Transverse colon (tissue), 4 donors: ENCODE data around the gene IPO11. TPM values are rescaled to one million over a fixed set of nuclear protein-coding genes. Genes with fewer than 3 reads are reported as not detected.

Experiments
- DNase-seq: peaks from one replicate; pipeline ENCODE4 v3.0.0-alpha.2; 2019
- H3K27ac ChIP-seq, 4 donors: fragments of 200-600 bp; sonication (generic); 2 replicates each; pipeline ENCODE4 v1.5.1; 2016 to 2018; ENCODE audit warnings: inconsistent platforms in 4 of 4
- H3K27me3 ChIP-seq: fragments of 200-600 bp; sonication (generic); 2 replicates; pipeline ENCODE4 v1.5.1; 2017; ENCODE audit warnings: inconsistent platforms
- H3K36me3 ChIP-seq, 4 donors: fragments of 200-600 bp; sonication (generic); 2 replicates each; pipeline ENCODE4 v1.5.1; 2017 to 2019; ENCODE audit warnings: inconsistent platforms in 4 of 4
- H3K4me1 ChIP-seq, 4 donors: fragments of 200-600 bp; sonication (generic); 2 replicates each; pipeline ENCODE4 v1.5.1; 2017 to 2020; ENCODE audit warnings: inconsistent platforms in 4 of 4
- H3K4me3 ChIP-seq, 4 donors: fragments of 200-600 bp; sonication (generic); 1 replicate in 1 of 4; 2 replicates in 3 of 4; pipeline versions ENCODE4 v1.5.1 to v1.6.1; 2017 to 2019; ENCODE audit warnings: inconsistent platforms in 4 of 4
- H3K9me3 ChIP-seq, 2 donors: fragments of 200-600 bp; sonication (generic); 2 replicates each; pipeline ENCODE4 v1.5.1; 2017 to 2019; ENCODE audit warnings: inconsistent platforms in 2 of 2
- CTCF ChIP-seq, 5 experiments: fragments of 200-600 bp in 3 of 5; fragments of 450-650 bp in 2 of 5; sonication (generic) in 3 of 5; IDR thresholded peaks; 1 replicate in 2 of 5; 2 replicates in 3 of 5; pipeline ENCODE4 v1.5.1; 2016 to 2017; ENCODE audit warnings: antibody characterized with exemption in 5 of 5, inconsistent platforms in 3 of 5, mild to moderate bottlenecking in 2 of 5, moderate library complexity in 1 of 5
- EP300 ChIP-seq: sonication (generic); formaldehyde crosslinking; IDR thresholded peaks from one replicate; pipeline ENCODE4 v1.6.1; 2017; ENCODE audit warnings: antibody characterized with exemption, low read depth
- POLR2A ChIP-seq: fragments of 450-650 bp; IDR thresholded peaks from one replicate; pipeline ENCODE4 v1.6.1; 2016; ENCODE audit warnings: antibody characterized with exemption, mild to moderate bottlenecking, moderate library complexity
- POLR2AphosphoS5 ChIP-seq, 3 donors: sonication (generic); formaldehyde crosslinking; IDR thresholded peaks; one replicate each; pipeline ENCODE4 v1.6.1; 2016; ENCODE audit warnings: antibody characterized with exemption in 3 of 3
- WGBS, 2 donors: methylation state at CpG; one replicate each; pipeline ENCODE4 v1.1.5; 2018; ENCODE audit warnings: low coverage in 1 of 2; 5-methylcytosine and 5-hydroxymethylcytosine counted together
- in situ Hi-C, 4 donors: fragments of 200-750 bp; cut with MboI; loops; one replicate each; pipeline versions ENCODE4 v1.15.0 to v1.15.1; 2017; ENCODE audit warnings: low sequenced_read_pairs in 3 of 4, low pct_ligation_motif_present in 1 of 4, low pct_unique_long_range_greater_than_20kb in 1 of 4
- intact Hi-C: fragments of 100-400 bp; cut with DNase I; formaldehyde crosslinking; loops from one replicate; pipeline ENCODE4 v1.15.1; 2023; ENCODE audit warnings: low total_unique reads
- total RNA-seq, 4 donors: library from RNA; depleted of rRNA; stranded (reverse); fragments of >200 nt; gene quantifications; one replicate each; pipeline ENCODE4 v1.1.0, GENCODE V29; 2016

Gene IPO11
- total RNA-seq, 4 donors from 2014 or later: 6.4 to 37.8 (median 16.3) TPM

- no peak for DNase-seq
- TF ChIP-seq POLR2A: no peak
- TF ChIP-seq EP300: no peak
- no peak for TF ChIP-seq POLR2AphosphoS5 (IDR thresholded peaks at IDR 0.05)
- TF ChIP-seq CTCF (IDR thresholded peaks at IDR 0.05): no peak
- Histone ChIP-seq H3K27ac (no peak overlapping the region), H3K4me3 (no peak overlapping the region), H3K4me1 (no peaks in the 10 kb centered on the region), H3K27me3 (no peaks in the 10 kb centered on the region), H3K9me3 (no peaks in the 10 kb centered on the region), H3K36me3 (no peaks in the 10 kb centered on the region)
- in situ Hi-C loops (no loop called here), intact Hi-C loops (no loop called here)
- WGBS, 2 donors: 92 to 100% methylated on average over 1 to 2 of the region's 2 CpGs
These were observed 65.2 kb downstream of the IPO11 start for GRCh38 chr5:62477801-62478200.

- TF ChIP-seq POLR2AphosphoS5 (IDR thresholded peaks at IDR 0.05): no peak
- TF ChIP-seq POLR2A: no peak
- TF ChIP-seq CTCF (IDR thresholded peaks at IDR 0.05): no peak
- no peak for TF ChIP-seq EP300
- intact Hi-C loops (no loop called here), in situ Hi-C loops (no loop called here)
- no peaks in the 10 kb centered on the region for H3K9me3 ChIP-seq
- H3K27ac ChIP-seq: no peak overlapping the region
- 47 to 53% methylated on average over 2 of the region's 2 CpGs for WGBS, 2 donors
- H3K27me3 ChIP-seq: no peaks in the 10 kb centered on the region
- H3K4me3 ChIP-seq: no peak overlapping the region
- H3K36me3 ChIP-seq: peaks cover 0 to 8% (median 0%) of the 10 kb centered on the region in 4 donors
- no peak for DNase-seq
- H3K4me1 ChIP-seq: no peaks in the 10 kb centered on the region
These were observed 71.0 kb downstream of the IPO11 start for GRCh38 chr5:62483556-62483955.

- H3K4me1 ChIP-seq: no peaks in the 10 kb centered on the region
- no peaks in the 10 kb centered on the region for H3K27me3 ChIP-seq
- no peak for TF ChIP-seq POLR2A
- no peak for TF ChIP-seq CTCF (IDR thresholded peaks at IDR 0.05)
- no peak for TF ChIP-seq EP300
- no peak overlapping the region for H3K4me3 ChIP-seq
- H3K9me3 ChIP-seq: no peaks in the 10 kb centered on the region
- H3K36me3 ChIP-seq: peaks cover 0 to 8% (median 0%) of the 10 kb centered on the region in 4 donors
- in situ Hi-C loops (no loop called here), intact Hi-C loops (no loop called here)
- no peak overlapping the region for H3K27ac ChIP-seq
- WGBS, 2 donors: 98 to 100% methylated on average over 1 of the region's 1 CpG
- DNase-seq: no peak
These were observed 74.1 kb downstream of the IPO11 start for GRCh38 chr5:62486672-62487071.

- Histone ChIP-seq H3K27ac (no peak overlapping the region), H3K4me3 (no peak overlapping the region), H3K9me3 (no peaks in the 10 kb centered on the region), H3K27me3 (no peaks in the 10 kb centered on the region), H3K4me1 (no peaks in the 10 kb centered on the region), H3K36me3 (peaks cover 0 to 8% (median 0%) of the 10 kb centered on the region in 4 donors)
- DNase-seq: no peak
- WGBS, 2 donors: 60 to 74% methylated on average over 3 to 4 of the region's 4 CpGs
- intact Hi-C loops: no loop called here
- in situ Hi-C loops: no loop called here
- no peak for TF ChIP-seq EP300
- no peak for TF ChIP-seq POLR2A
- no peak for TF ChIP-seq POLR2AphosphoS5 (IDR thresholded peaks at IDR 0.05)
- TF ChIP-seq CTCF (IDR thresholded peaks at IDR 0.05): no peak
These were observed 76.0 kb downstream of the IPO11 start for GRCh38 chr5:62488531-62488930.
